Measurements from ENCODE around the gene SLC25A31.
A peak's percentile ranks its signal among the peaks of the same experiment; 100 is the strongest.

The SLC25A31 gene

DNA sequence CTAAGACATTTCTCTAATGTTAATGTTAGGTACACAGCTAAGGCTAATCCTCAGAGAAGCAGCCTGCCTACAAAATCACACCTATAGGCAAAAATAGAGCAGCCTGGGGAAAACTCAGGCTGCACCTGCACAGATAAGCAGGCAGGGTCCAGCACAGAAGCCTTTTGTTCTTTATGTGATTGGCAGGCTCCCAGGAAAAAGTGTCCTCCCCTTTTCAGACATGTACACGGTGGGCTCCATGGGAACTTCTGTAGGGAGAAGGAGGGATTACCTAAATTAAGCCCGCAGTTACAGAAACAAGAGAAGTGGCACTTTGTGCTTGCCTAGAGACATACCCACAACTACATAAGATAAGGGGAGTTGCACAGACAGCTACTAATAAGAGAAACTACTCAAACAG, 47.9 kb downstream of the SLC25A31 start:
- DNase-seq, result peak; percentile 36

DNA sequence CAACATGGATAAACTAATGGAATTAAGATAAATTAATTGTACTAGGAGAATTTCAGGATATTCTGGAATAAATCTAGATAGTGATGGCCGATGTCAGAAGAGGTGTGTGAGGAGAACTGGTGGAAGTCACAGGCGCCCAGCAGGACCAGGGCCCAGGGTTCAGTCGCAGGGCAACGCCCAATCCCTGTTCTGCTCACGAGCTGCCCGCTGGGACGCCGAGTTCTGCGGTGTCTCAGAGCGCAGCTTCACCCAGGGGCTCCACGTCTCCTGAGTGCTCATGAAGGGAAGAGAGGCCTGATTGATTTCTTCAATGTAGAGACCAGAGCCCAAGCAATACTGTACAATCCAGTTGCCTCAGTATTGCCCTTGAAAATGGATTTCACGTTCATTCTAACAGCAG, 50.4 kb downstream of the SLC25A31 start:
- no peak for DNase-seq

DNA sequence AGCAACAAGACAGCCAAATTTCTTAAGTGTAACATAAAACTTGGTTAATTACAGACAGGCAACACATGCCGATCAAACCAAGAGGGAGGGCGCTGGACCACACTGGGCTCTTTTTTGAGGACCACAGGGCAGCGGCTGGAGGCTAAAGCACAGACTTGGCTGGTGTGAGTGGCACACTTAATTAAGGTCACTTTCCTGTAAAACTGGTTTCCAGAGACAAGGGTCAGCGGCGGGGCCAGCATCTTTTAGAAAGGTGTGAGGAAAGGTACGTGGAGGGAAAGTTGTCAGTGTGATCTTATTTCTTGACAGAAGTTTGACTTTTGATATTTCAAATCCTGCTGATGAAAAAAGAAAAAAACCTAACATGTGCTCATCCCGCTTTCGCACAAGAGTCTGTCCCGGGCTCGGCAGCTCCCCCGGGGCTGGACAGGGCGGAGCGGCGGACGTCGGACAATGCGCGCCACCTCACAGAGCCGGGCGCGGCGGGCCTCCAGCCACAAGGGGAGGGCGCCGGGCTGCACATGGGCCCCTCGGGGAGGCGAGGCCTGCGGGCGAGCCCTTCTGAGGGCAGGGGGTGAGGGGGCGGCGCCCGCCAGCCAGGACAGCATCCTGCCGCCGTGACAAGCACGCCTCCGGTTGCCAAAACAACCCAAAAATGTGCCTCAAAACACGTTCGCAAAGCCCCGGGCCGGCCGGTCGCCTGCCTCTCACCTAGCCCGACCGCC, 51.3 kb downstream of the SLC25A31 start:
- DNase-seq, result no peak

DNA sequence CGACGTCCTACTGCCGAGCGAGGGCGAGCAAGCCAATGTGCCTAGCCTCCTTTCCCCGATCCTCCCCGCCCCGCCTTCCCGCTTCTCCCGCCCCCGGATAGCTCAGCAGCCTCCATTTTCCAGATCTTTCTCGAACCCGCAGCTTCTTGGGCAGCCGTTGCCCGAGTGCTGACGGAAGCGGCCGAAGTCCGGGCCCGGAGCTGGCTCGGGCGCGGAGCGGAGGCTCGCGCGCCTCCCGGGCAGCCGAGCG, 51.8 kb downstream of the SLC25A31 start:
- peak; percentile 78 for DNase-seq

DNA sequence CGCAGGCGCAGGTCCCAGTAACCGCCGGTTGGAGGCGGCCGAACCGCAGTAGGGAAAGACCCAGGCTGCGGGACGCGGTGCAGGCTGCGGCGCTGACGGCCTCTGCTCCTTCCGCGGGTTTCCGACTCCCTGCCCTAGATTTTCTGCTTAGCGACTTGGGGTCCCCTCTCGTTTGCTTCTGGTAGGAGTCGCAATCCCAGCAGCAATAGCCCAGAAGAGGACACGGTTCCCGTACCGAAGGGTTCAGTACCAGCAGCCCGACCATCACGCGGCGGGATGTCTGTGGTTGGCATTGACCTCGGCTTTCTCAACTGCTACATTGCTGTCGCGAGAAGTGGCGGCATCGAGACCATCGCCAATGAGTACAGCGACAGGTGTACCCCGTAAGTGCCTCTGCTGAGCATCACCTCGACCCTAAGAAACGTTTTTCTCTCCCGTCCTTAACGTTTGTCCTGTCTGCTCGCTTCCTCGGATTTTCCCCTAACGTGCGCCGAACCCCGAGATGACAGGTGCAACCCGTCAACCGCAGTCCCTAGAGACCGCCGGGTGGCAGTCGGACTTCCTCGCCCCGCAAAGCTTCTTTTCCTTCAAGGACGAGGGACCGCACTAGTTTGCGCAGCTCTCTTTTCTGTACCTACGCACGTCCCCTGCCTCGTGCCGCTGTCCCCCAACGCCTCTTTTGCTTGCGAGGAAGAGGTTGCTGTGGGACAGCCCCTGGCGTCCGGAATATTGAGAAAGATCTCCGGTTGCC, 52.2 kb downstream of the SLC25A31 start, which contains the start of gene HSPA4L:
HSPA4L (plus strand) TSS at position 48 of the 751 bp plus-strand sequence; CDS start at position 277, 229 bp downstream.
- peak; percentile 53 for DNase-seq

DNA sequence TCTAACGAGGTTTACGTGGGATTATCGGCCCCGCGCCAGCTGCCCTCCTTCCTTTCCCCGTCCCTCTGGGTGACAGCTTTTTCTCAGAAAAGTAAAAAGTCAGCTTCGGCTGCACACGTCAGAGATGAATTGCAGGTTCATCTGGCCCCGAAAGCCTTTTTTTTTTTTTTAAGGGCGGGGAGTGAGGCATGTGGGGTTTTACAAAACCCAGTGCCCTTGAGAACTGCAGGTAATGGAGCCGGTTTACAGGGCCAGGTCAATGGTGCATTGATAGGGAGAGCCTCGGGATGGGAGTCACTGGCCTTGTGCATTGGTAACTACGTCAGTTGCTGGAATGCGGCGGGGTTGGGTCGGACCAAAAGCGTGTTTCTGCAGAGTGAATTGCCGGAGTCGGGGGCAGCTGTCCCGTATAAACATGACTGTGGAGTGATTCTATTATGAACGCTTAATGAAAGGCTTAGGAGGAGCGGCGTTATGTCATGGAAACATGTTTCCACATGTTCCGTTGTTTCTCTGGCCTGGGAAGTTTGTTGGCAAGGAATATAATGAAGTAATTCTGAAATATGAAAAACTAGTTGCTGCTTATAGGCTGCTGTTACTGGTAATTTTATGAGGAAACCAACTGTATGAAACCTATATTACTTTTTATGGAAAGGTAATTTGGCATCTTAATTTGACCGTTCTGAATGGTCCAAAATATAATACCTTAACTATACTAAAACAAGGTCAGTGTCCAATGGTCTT, 53.0 kb downstream of the SLC25A31 start:
- DNase-seq, result peak; percentile 26

DNA sequence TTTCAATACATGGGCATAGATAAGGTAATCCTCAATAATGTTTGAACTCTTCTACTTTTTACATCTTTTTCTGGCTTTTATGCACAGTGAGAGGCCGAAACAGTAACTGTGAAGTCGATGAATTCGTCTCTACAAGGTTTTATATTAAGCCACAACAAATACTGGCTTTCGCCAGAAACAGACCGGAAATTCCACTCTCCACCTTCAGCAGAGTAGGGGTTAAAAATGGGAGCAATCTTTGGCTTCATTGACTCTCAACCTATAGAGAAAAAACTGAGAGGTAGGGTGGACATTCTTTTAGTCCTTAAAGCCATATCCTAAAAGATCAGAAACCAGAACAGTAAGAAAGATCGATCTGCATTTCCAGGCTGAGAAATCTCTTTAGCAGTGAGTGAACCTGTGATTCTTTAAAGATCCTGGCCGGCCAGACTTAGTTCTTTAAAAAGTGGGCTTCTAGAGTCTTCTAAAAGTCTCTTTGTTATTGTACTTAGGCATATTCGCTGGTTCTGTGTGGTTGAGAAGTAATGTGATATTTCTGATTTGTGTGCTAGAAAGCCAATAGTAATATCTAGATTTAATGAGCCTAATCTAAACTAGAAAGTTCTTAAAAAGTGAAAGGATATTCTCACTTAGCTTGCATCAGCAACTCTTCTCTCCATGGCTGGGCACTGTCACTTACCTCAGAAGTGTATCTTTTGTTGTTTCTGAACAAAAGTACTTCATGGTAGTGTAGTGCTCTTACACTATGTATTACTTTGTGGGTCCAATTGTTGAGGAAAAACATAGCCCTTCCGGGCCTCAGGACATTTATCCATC, 54.0 kb downstream of the SLC25A31 start:
- DNase-seq, result no peak

DNA sequence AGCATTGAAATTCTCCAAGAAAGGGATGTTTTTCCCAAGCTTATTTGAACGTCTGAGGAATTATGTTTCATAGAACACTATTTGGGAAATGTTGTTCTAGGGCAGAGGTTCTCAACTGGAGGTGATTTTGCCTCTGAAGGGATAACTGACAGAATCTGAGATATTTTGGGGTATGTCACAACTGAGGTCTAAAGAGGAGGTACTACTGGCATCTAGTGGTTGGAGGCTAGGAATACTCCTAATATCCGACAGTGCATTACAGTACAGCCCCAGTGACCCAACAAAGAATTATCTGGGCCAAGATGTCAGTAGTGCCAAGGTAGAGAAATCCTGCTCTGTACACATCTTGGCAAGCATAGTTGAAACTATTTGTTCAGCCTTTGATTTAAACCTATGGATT, 58.3 kb downstream of the SLC25A31 start:
- no peak for DNase-seq

DNA sequence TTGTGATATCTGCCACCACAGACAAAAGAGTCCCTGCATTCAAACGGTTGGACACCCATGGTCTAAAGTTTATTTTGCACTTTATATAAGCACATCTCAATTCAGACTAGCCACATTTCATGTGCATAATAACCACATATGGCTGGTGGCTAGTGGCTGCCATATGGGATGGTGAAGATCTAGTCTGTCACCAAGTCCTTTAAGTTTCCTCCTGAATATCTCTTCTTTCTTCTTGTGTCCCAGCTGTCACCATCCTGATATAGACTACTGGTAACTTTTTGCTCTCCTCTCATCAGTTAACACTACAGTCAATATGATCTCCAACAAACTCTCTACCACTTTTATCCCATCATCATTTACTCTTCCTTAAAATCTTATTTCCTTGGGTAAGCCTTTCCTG, 61.2 kb downstream of the SLC25A31 start:
- DNase-seq, result no peak

DNA sequence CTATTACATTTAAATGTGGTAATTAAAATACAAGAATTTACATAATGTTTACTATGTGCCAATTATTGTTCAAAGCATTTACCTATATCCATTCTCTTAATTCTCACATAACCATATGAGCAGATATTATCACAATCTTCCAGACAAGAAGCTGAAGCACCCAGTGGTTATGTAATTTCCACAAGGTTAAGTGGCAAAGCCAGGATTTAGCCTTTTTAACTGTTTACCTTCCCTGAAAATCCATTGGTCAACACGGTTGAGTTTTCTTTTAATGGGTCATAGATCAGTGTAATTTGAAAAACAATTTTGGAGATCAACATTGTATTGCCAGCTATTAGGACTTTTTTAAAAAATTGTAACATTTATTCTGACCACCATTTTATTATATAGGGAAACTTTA, 63.3 kb downstream of the SLC25A31 start:
- no peak for DNase-seq

DNA sequence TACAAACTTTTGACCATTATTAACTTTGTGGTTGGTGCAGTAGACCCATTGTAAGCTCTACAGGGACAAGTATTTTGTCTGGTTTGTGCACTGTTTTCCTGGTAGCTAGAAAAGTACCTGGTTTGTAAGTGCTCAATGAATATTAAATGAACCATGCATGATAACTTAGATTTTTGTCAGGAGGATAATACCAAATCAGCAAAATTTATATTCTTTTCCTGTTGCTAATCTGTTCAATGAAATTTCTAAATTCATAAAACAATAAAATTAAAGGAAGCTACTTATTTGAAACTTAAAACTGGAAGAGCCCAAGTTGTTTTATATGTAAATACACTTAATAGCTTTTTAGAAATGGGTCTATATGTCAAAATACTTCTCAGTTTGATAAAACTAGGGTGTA, 69.5 kb downstream of the SLC25A31 start:
- no peak for DNase-seq

DNA sequence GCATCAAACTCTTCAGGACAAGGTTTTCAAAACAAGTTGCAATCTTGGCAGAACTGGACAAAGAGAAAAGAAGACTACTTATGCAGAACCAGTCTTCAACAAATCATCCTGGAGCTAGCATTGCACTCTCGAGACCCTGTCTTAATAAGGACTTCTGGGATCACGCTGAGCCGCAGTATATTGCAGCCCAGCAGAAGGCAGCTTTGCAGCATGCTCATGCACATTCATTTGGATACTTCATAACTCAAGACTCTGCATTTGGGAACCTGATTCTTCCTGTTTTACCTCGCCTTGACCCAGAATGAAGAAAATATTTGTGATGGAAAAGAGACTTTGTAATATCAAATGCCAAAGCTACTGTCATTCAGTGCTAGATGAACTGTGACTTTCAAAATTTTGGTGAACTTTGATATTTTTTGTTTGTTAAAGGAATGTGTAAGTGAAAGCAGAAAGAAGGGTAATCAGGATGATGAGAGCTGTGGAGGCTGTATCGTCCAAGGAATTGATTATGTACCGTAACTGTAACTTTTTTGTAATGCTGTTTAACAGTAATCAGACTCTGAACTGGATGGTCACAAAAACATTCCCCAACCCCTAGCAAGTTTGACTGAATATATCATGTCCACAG, 79.1 kb downstream of the SLC25A31 start:
- no peak for DNase-seq

DNA sequence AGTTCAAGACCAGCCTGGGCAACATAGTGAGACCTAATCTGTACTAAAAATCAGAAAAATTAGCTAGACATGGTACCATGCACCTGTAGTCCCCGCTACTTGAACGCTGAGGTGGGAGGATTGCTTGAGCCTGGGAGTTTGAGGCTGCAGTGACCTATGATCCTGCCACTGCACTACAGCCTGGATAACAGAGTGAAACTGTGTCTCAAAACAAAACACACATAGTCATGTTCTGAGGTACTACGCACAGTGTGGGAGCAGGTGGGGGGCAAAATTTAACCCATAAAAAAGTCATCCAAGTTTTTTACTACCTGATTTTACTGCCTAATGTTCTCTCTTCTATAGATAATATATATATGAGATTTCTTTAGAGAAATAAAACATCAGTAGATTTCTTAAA, 80.4 kb downstream of the SLC25A31 start:
- DNase-seq, result no peak

DNA sequence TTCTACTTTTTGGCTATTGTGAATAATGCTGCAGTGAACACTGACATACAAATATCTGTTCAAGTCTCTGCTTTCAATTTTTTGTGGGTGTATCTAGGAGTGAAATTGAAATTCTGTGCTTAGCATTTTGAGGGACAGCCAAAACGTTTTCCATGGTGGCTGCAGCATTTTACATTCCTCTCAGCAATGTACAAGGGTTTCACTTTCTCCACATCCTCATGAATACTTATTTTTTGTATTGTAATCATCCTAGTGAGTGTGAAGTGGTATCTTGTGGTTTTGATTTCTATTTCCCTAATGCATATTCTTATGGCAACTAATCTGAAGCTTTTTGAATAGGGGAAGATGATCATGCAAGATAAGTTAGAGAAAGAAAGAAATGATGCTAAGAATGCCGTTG, 92.2 kb downstream of the SLC25A31 start:
- DNase-seq, result no peak

All from NCI-H345 (cell line).